Inferior parietal cortex (tissue), 1 donor: ENCODE data around the gene IER5L.
A peak's percentile ranks its signal among the peaks of the same experiment; 100 is the strongest.

Source experiments
- DNase-seq: peaks from one replicate; pipeline ENCODE4 v3.0.0-alpha.2; 2016; ENCODE audit errors: extremely low spot score

The IER5L gene

GRCh38 chr9:129161534-129161837 is 16.6 kb downstream of the IER5L start:
- DNase-seq, result no peak

GRCh38 chr9:129160712-129161533 is 17.1 kb downstream of the IER5L start:
- DNase-seq, result no peak

GRCh38 chr9:129156163-129156562 is 21.9 kb downstream of the IER5L start:
- DNase-seq, result no peak

- no peak for DNase-seq
Observed at GRCh38 chr9:129154866-129155477, 23.1 kb downstream of the IER5L start.

- no peak for DNase-seq
Observed at GRCh38 chr9:129151469-129151868, 26.6 kb downstream of the IER5L start.

GRCh38 chr9:129150672-129151211 is 27.3 kb downstream of the IER5L start:
- no peak for DNase-seq

GRCh38 chr9:129150122-129150521 is 27.9 kb downstream of the IER5L start:
- no peak for DNase-seq

- DNase-seq, result no peak
Observed at GRCh38 chr9:129149442-129149841, 28.6 kb downstream of the IER5L start.

- no peak for DNase-seq
Observed at GRCh38 chr9:129148463-129149204, 29.4 kb downstream of the IER5L start.

- DNase-seq, result no peak
Observed at GRCh38 chr9:129146441-129146941, 31.6 kb downstream of the IER5L start.

GRCh38 chr9:129145841-129146292 is 32.2 kb downstream of the IER5L start:
- DNase-seq, result no peak

GRCh38 chr9:129145316-129145715 is 32.7 kb downstream of the IER5L start:
- no peak for DNase-seq

- DNase-seq, result peak; percentile 79
Observed at GRCh38 chr9:129143031-129143927, 34.8 kb downstream of the IER5L start.

- DNase-seq, result no peak
Observed at GRCh38 chr9:129142138-129142935, 35.7 kb downstream of the IER5L start.

GRCh38 chr9:129141066-129142041 is 36.7 kb downstream of the IER5L start:
- DNase-seq, result peak; percentile 29

GRCh38 chr9:129140397-129141065 is 37.5 kb downstream of the IER5L start:
- DNase-seq, result no peak

- DNase-seq, result peak; percentile 90
Observed at GRCh38 chr9:129139993-129140396, 38.1 kb downstream of the IER5L start.

GRCh38 chr9:129139233-129139992 is 38.6 kb downstream of the IER5L start:
- DNase-seq, result peak; percentile 97
